Prostate gland (tissue), 2 donors: Measurements from ENCODE around the gene SGPL1. TPM values are rescaled to one million over a fixed set of nuclear protein-coding genes. Genes with fewer than 3 reads are reported as not detected.
"Not testable (repeated sequence)": the region's sequence is repeated elsewhere in the genome, so short reads cannot be mapped to it uniquely, and the experiment has no call there.

Experiments
- DNase-seq: peaks from one replicate; pipeline ENCODE4 v3.0.0-alpha.2; 2019; ENCODE audit warnings: low spot score
- H3K27ac ChIP-seq, 2 donors: fragments of 200-600 bp; sonication (generic); 2 replicates each; pipeline ENCODE4 v1.5.1; 2017 to 2019
- H3K27me3 ChIP-seq: fragments of 200-600 bp; sonication (generic); replicated peaks from 2 replicates; pipeline ENCODE4 v1.5.1; 2019; ENCODE audit not compliant: insufficient read depth
- H3K36me3 ChIP-seq, 2 donors: fragments of 200-600 bp; sonication (generic); 1 replicate in 1 of 2; 2 replicates in 1 of 2; pipeline versions ENCODE4 v1.5.1 to v1.8.1; 2017 to 2019
- H3K4me1 ChIP-seq: fragments of 200-600 bp; sonication (generic); replicated peaks from 2 replicates; pipeline ENCODE4 v1.5.1; 2019
- H3K4me3 ChIP-seq, 2 donors: fragments of 200-600 bp; sonication (generic); 2 replicates each; pipeline ENCODE4 v1.5.1; 2017 to 2019
- H3K9me3 ChIP-seq: fragments of 200-600 bp; sonication (generic); 2 replicates; pipeline ENCODE4 v1.5.1; 2017
- CTCF ChIP-seq, 4 experiments: fragments of 200-600 bp in 2 of 4; fragments of 450-650 bp in 2 of 4; sonication (generic) in 2 of 4; IDR thresholded peaks; 1 replicate in 3 of 4; 2 replicates in 1 of 4; pipeline ENCODE4 v1.5.1; 2016 to 2019; ENCODE audit warnings: antibody characterized with exemption in 4 of 4, mild to moderate bottlenecking in 2 of 4, moderate library complexity in 2 of 4
- POLR2A ChIP-seq: fragments of 450-650 bp; IDR thresholded peaks from one replicate; pipeline ENCODE4 v1.6.1; 2016; ENCODE audit warnings: antibody characterized with exemption, mild to moderate bottlenecking
- POLR2AphosphoS5 ChIP-seq: sonication (generic); formaldehyde crosslinking; IDR thresholded peaks from one replicate; pipeline ENCODE4 v1.6.1; 2017; ENCODE audit warnings: antibody characterized with exemption
- WGBS: methylation state at CpG from one replicate; pipeline ENCODE4 v1.1.5; 2018; 5-methylcytosine and 5-hydroxymethylcytosine counted together
- intact Hi-C: fragments of 100-400 bp; cut with DNase I; formaldehyde crosslinking; loops from one replicate; pipeline ENCODE4 v1.14.2; 2022
- total RNA-seq, 2 donors: library from RNA; depleted of rRNA; stranded (reverse); fragments of >200 nt; gene quantifications; one replicate each; pipeline ENCODE4 v1.1.0, GENCODE V29; 2016

The SGPL1 gene
- total RNA-seq, 2 donors from 2014 or later = 52.6 to 64.4 TPM

GRCh38 chr10:70918851-70919530 is 103.2 kb downstream of the SGPL1 start:
- intact Hi-C loops = no loop called here
- 56% methylated on average over 22 of the region's 22 CpGs for WGBS

GRCh38 chr10:70919906-70920305 is 104.2 kb downstream of the SGPL1 start:
- WGBS = 91% methylated on average over 10 of the region's 10 CpGs
- intact Hi-C loops = not testable (repeated sequence)

More at GRCh38 chr10:70918851-70919530, 103.2 kb downstream of the SGPL1 start:
- H3K9me3 ChIP-seq = no peaks in the 10 kb centered on the region
- H3K4me3 ChIP-seq = no peak overlapping the region
- H3K36me3 ChIP-seq = no peaks in the 10 kb centered on the region
- H3K27ac ChIP-seq = no peak overlapping the region
- H3K4me1 ChIP-seq = no peaks in the 10 kb centered on the region
- no peaks in the 10 kb centered on the region for H3K27me3 ChIP-seq
- no peak for DNase-seq
- TF ChIP-seq POLR2AphosphoS5 = no peak
- TF ChIP-seq POLR2A = no peak
- no peak for TF ChIP-seq CTCF (IDR thresholded peaks at IDR 0.05)

GRCh38 chr10:70920519-70920918 is 104.8 kb downstream of the SGPL1 start:
- DNase-seq = peak; percentile 38
- intact Hi-C loops = no loop called here
- no peaks in the 10 kb centered on the region for H3K9me3 ChIP-seq
- WGBS = 39% methylated on average over 4 of the region's 4 CpGs
- no peak for TF ChIP-seq CTCF (IDR thresholded peaks at IDR 0.05)
- TF ChIP-seq POLR2A = no peak
- TF ChIP-seq POLR2AphosphoS5 = no peak
- no peaks in the 10 kb centered on the region for H3K27me3 ChIP-seq
- no peak overlapping the region for H3K27ac ChIP-seq
- no peaks in the 10 kb centered on the region for H3K36me3 ChIP-seq
- no peak overlapping the region for H3K4me3 ChIP-seq
- H3K4me1 ChIP-seq = no peaks in the 10 kb centered on the region

More at GRCh38 chr10:70919906-70920305, 104.2 kb downstream of the SGPL1 start:
- not testable (repeated sequence) for H3K27ac ChIP-seq, H3K36me3 ChIP-seq, DNase-seq, H3K4me1 ChIP-seq, H3K27me3 ChIP-seq, H3K9me3 ChIP-seq, H3K4me3 ChIP-seq

- Histone ChIP-seq H3K4me3 (no peak overlapping the region), H3K27me3 (no peaks in the 10 kb centered on the region), H3K4me1 (no peaks in the 10 kb centered on the region), H3K9me3 (no peaks in the 10 kb centered on the region), H3K36me3 (no peaks in the 10 kb centered on the region), H3K27ac (no peak overlapping the region)
- intact Hi-C loops = no loop called here
- WGBS = 88% methylated on average over 1 of the region's 1 CpG
- no peak for TF ChIP-seq POLR2AphosphoS5
- TF ChIP-seq POLR2A = no peak
- DNase-seq = no peak
These were observed 105.5 kb downstream of the SGPL1 start for GRCh38 chr10:70921285-70921684.

- 78% methylated on average over 8 of the region's 8 CpGs for WGBS
- Histone ChIP-seq H3K4me3 (no peak overlapping the region), H3K4me1 (no peaks in the 10 kb centered on the region), H3K27ac (no peak overlapping the region), H3K36me3 (no peaks in the 10 kb centered on the region), H3K27me3 (no peaks in the 10 kb centered on the region), H3K9me3 (no peaks in the 10 kb centered on the region)
- TF ChIP-seq POLR2AphosphoS5 (no peak), POLR2A (no peak), CTCF (IDR thresholded peaks at IDR 0.05) (no peak)
- DNase-seq = no peak
- intact Hi-C loops = loop anchor here (2.0 kb wide), 2 partner anchors 285 to 361 kb away; no protein-coding TSS in a partner anchor
These were observed 107.9 kb downstream of the SGPL1 start for GRCh38 chr10:70923696-70924095.
